SK-N-SH (cell line): ENCODE results near the gene THBS1. TPM values are rescaled to one million over a fixed set of nuclear protein-coding genes. Genes with fewer than 3 reads are reported as not detected.

Experiments used
- CTCF ChIA-PET: fragments of 300-600, 350-600 bp; formaldehyde crosslinking; extraction: SDS; loops from one replicate; lab custom pipeline; 2021; lab: Yijun Ruan, JAX
- POLR2A ChIA-PET: fragments of 350-600 bp; sonication (Branson Sonifier 250); formaldehyde crosslinking; extraction: SDS; loops from one replicate; lab custom pipeline; 2020; ENCODE audit warnings: antibody characterized with exemption, inconsistent platforms; lab: Yijun Ruan, JAX
- DNase-seq: peaks from one replicate; pipeline ENCODE4 v3.0.0; 2012
- H2AFZ ChIP-seq: fragments of 200-600 bp; sonication (generic); 2 replicates; pipeline ENCODE4 v1.8.1; 2016; ENCODE audit warnings: antibody characterized with exemption, mild to moderate bottlenecking, low read depth
- H3F3A ChIP-seq: fragments of 200-600 bp; sonication (generic); replicated peaks from 2 replicates; pipeline ENCODE3; 2016; ENCODE audit warnings: antibody characterized with exemption, mild to moderate bottlenecking; ENCODE audit not compliant: insufficient read depth
- H3K27ac ChIP-seq, 2 experiments: fragments of 200-500 bp in 1 of 2; fragments of 200-600 bp in 1 of 2; sonication (Bioruptor generic) in 1 of 2; sonication (generic), shearing (Covaris generic) in 1 of 2; 2 replicates each; pipeline versions ENCODE4 v1.5.1 to v1.6.1; 2014 to 2016; ENCODE audit warnings: low read depth in 2 of 2, inconsistent platforms in 1 of 2, low read length in 1 of 2, mild to moderate bottlenecking in 1 of 2, mixed read lengths in 1 of 2
- H3K27me3 ChIP-seq: fragments of 200-600 bp; sonication (generic), shearing (Covaris generic); 2 replicates; pipeline ENCODE4 v1.6.1; 2016; ENCODE audit warnings: mixed run types; ENCODE audit not compliant: insufficient read depth
- H3K36me3 ChIP-seq, 2 experiments: fragments of 200-500 bp in 1 of 2; fragments of 200-600 bp in 1 of 2; sonication (Bioruptor generic) in 1 of 2; sonication (generic) in 1 of 2; replicated peaks in 1 of 2; 2 replicates each; pipeline versions ENCODE3 to v1.5.1; 2014 to 2016; ENCODE audit warnings: low read length in 1 of 2, mild to moderate bottlenecking in 1 of 2; ENCODE audit not compliant: insufficient read depth in 2 of 2, control insufficient read depth in 1 of 2
- H3K4me1 ChIP-seq, 2 experiments: fragments of 200-500 bp in 1 of 2; fragments of 200-600 bp in 1 of 2; sonication (Bioruptor generic) in 1 of 2; sonication (generic), shearing (Covaris generic) in 1 of 2; 2 replicates each; pipeline versions ENCODE4 v1.5.1 to v1.6.1; 2014 to 2016; ENCODE audit warnings: low read depth in 1 of 2, low read length in 1 of 2, mixed run types in 1 of 2; ENCODE audit not compliant: insufficient read depth in 2 of 2, control insufficient read depth in 1 of 2
- H3K4me2 ChIP-seq: fragments of 200-600 bp; sonication (generic), shearing (Covaris generic); 2 replicates; pipeline ENCODE4 v1.6.1; 2017; ENCODE audit warnings: mixed run types
- H3K4me3 ChIP-seq, 2 experiments: fragments of 200-500 bp in 1 of 2; fragments of 200-600 bp in 1 of 2; sonication (Bioruptor generic) in 1 of 2; sonication (generic), shearing (Covaris generic) in 1 of 2; 2 replicates each; pipeline versions ENCODE4 v1.5.1 to v1.8.1; 2014 to 2016; ENCODE audit warnings: low read depth in 2 of 2, inconsistent platforms in 1 of 2, low read length in 1 of 2, mild to moderate bottlenecking in 1 of 2, mixed read lengths in 1 of 2, moderate library complexity in 1 of 2
- H3K79me2 ChIP-seq: fragments of 200-600 bp; sonication (generic); 2 replicates; pipeline ENCODE4 v1.8.1; 2017; ENCODE audit warnings: mild to moderate bottlenecking; ENCODE audit not compliant: insufficient read depth
- H3K9ac ChIP-seq: fragments of 200-600 bp; sonication (generic); 2 replicates; pipeline ENCODE4 v1.6.1; 2017; ENCODE audit warnings: mixed run types
- H3K9me2 ChIP-seq: fragments of 200-600 bp; sonication (generic); 2 replicates; pipeline ENCODE4 v1.6.1; 2017; ENCODE audit warnings: mixed run types
- H3K9me3 ChIP-seq: fragments of 200-600 bp; sonication (generic); 2 replicates; pipeline ENCODE4 v1.6.1; 2017; ENCODE audit warnings: mixed run types, mild to moderate bottlenecking, moderate library complexity
- H4K20me1 ChIP-seq: fragments of 200-600 bp; sonication (generic); 2 replicates; pipeline ENCODE4 v1.6.1; 2017; ENCODE audit warnings: mild to moderate bottlenecking, mixed run types; ENCODE audit not compliant: insufficient read depth
- EZH2phosphoT487 ChIP-seq: fragments of 200-600 bp; sonication (generic); IDR thresholded peaks from 2 replicates; pipeline ENCODE4 v1.6.1; 2017; ENCODE audit warnings: low read depth, mixed run types, mild to moderate bottlenecking, antibody characterized with exemption, moderate library complexity, borderline replicate concordance
- GATA2 ChIP-seq: sonication (generic); formaldehyde crosslinking; IDR thresholded peaks from 2 replicates; pipeline ENCODE4 v1.5.0; 2020; ENCODE audit warnings: mild to moderate bottlenecking, missing genetic modification reagents
- JUND ChIP-seq: IDR thresholded peaks from 2 replicates; pipeline ENCODE4 v1.4.0; 2012
- MEF2A ChIP-seq: IDR thresholded peaks from 2 replicates; pipeline ENCODE4 v1.4.0; 2012; ENCODE audit warnings: low read depth, borderline replicate concordance
- MXI1 ChIP-seq: IDR thresholded peaks from 2 replicates; pipeline ENCODE4 v1.6.1; 2012; ENCODE audit warnings: mild to moderate bottlenecking, low read depth, low read length, improper control_type of control experiment
- POLR2AphosphoS5 ChIP-seq: IDR thresholded peaks from 2 replicates; pipeline ENCODE4 v1.6.1; 2012; ENCODE audit warnings: low read depth, low read length
- SIN3A ChIP-seq: IDR thresholded peaks from 2 replicates; pipeline ENCODE4 v1.6.1; 2012; ENCODE audit warnings: low read depth, mild to moderate bottlenecking, low read length, moderate library complexity, borderline replicate concordance
- TEAD4 ChIP-seq: IDR thresholded peaks from 2 replicates; pipeline ENCODE4 v1.4.0; 2012; ENCODE audit warnings: mild to moderate bottlenecking, borderline replicate concordance; ENCODE audit not compliant: insufficient read depth
- WGBS: methylation state at CpG from one replicate; pipeline ENCODE4 v1.1.6; 2017; ENCODE audit warnings: low lambda C conversion rate; 5-methylcytosine and 5-hydroxymethylcytosine counted together
- polyA plus RNA-seq, 3 experiments: library from polyadenylated mRNA; depleted of rRNA; stranded (reverse); fragments of >200 nt; gene quantifications; 2 replicates each; pipeline ENCODE4 v1.2.3, GENCODE V29; 2012
- TF ChIP-seq, protein P1 (sequence below): IDR thresholded peaks from 2 replicates; pipeline ENCODE4 v1.4.0; 2012; ENCODE audit warnings: low read depth
- TF ChIP-seq, protein P2 (sequence below): IDR thresholded peaks from 2 replicates; pipeline ENCODE4 v1.4.0; 2012; ENCODE audit warnings: low read depth, borderline replicate concordance

Gene THBS1
- polyA plus RNA-seq, 1 of the 3 experiments (the other 2 are of a cell fraction), result 117 TPM

DNA sequence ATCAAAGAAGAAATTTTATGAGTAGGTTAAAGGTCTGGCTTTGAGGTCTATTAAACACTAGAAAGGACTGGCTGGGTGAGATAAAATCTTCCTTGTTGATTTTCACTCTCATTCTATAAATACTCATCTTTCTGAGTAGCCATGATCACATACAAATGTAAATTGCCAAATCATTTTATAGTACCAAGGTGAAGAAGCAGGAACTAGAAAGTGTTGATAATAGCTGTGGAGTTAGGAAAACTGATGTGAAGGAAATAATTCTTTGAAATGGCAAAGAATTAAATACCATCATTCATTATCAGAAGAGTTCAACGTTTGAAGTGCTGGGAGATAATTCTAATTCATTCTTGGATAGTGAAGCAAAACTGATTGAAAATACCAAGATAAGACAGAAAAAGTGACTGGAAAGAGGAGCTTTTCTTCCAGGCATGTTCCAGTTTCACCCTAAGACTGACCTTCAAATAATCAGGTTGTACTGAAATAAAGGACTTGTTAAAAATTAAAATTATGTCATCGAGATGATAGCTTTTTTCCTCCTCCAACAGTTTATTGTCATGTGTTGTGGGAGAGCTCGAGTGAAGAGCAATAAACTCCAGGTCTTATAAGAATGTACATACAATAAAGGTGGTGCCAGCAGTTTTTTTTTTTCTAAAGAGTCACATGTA, 17.4 kb downstream of the THBS1 start:
- H3K4me3 ChIP-seq, result no peak overlapping the region
- H3F3A ChIP-seq, result peaks cover 72% of the 10 kb centered on the region
- no peak overlapping the region for H2AFZ ChIP-seq
- no peaks in the 10 kb centered on the region for H3K79me2 ChIP-seq
- peaks cover 40 to 42% of the 10 kb centered on the region in 2 experiments for H3K36me3 ChIP-seq
- POLR2A ChIA-PET, result no interaction called here
- peaks cover 38% of the 10 kb centered on the region for H4K20me1 ChIP-seq
- 61% methylated on average over 3 of the region's 3 CpGs for WGBS
- DNase-seq, result no peak
- H3K9ac ChIP-seq, result no peak overlapping the region
- H3K4me2 ChIP-seq, result no peak overlapping the region
- H3K9me3 ChIP-seq, result no peaks in the 10 kb centered on the region
- H3K9me2 ChIP-seq, result no peaks in the 10 kb centered on the region
- H3K27ac ChIP-seq, result peak overlapping the region in 1 of 2 experiments; percentile 60; a peak in 2 of 4 replicates
- no peaks in the 10 kb centered on the region for H3K27me3 ChIP-seq
- TF ChIP-seq JUND (peak; percentile 7), EZH2phosphoT487 (no peak), POLR2AphosphoS5 (peak; percentile 63)
- peaks cover 0 to 7% of the 10 kb centered on the region in 2 experiments; a peak in 1 of 4 replicates for H3K4me1 ChIP-seq
- CTCF ChIA-PET, result interaction anchor here (0.8 to 1.6 kb wide), 3 partner anchors 9 to 890 kb away, joined by 3 to 10 read pairs (median 5); no protein-coding TSS in a partner anchor

GRCh38 chr15:39598958-39599845, 18.3 kb downstream of the THBS1 start:
- 85% methylated on average over 12 of the region's 12 CpGs for WGBS
- CTCF ChIA-PET, result interaction anchor here (0.8 to 1.6 kb wide), 3 partner anchors 8 to 891 kb away, joined by 3 to 10 read pairs (median 5); no protein-coding TSS in a partner anchor
- POLR2A ChIA-PET, result no interaction called here
- peaks cover 31 to 34% of the 10 kb centered on the region in 2 experiments for H3K36me3 ChIP-seq
- peak overlapping the region in 1 of 2 experiments; percentile 60; a peak in 2 of 4 replicates for H3K27ac ChIP-seq
- H3K27me3 ChIP-seq, result no peaks in the 10 kb centered on the region
- peaks cover 30% of the 10 kb centered on the region for H4K20me1 ChIP-seq
- H3K79me2 ChIP-seq, result no peaks in the 10 kb centered on the region
- peaks cover 0 to 3% of the 10 kb centered on the region in 2 experiments; a peak in 1 of 4 replicates for H3K4me1 ChIP-seq
- DNase-seq, result no peak
- no peak overlapping the region for H2AFZ ChIP-seq
- no peaks in the 10 kb centered on the region for H3K9me3 ChIP-seq
- H3K9ac ChIP-seq, result no peak overlapping the region; the same call in 1 of the 2 replicates
- H3F3A ChIP-seq, result peaks cover 64% of the 10 kb centered on the region
- no peak overlapping the region for H3K4me2 ChIP-seq
- no peak overlapping the region for H3K4me3 ChIP-seq
- TF ChIP-seq GATA2 (no peak), SIN3A (0 out of 2 replicates have a peak, but pooled peaks have one; percentile 12), TEAD4 (no peak), MEF2A (no peak), MXI1 (no peak)
- TF ChIP-seq, protein P1, sequence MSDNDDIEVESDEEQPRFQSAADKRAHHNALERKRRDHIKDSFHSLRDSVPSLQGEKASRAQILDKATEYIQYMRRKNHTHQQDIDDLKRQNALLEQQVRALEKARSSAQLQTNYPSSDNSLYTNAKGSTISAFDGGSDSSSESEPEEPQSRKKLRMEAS, result no peak
- TF ChIP-seq, protein P2, sequence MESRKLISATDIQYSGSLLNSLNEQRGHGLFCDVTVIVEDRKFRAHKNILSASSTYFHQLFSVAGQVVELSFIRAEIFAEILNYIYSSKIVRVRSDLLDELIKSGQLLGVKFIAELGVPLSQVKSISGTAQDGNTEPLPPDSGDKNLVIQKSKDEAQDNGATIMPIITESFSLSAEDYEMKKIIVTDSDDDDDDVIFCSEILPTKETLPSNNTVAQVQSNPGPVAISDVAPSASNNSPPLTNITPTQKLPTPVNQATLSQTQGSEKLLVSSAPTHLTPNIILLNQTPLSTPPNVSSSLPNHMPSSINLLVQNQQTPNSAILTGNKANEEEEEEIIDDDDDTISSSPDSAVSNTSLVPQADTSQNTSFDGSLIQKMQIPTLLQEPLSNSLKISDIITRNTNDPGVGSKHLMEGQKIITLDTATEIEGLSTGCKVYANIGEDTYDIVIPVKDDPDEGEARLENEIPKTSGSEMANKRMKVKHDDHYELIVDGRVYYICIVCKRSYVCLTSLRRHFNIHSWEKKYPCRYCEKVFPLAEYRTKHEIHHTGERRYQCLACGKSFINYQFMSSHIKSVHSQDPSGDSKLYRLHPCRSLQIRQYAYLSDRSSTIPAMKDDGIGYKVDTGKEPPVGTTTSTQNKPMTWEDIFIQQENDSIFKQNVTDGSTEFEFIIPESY, result no peak
- H3K9me2 ChIP-seq, result no peaks in the 10 kb centered on the region
